Mucosa of rectum (tissue), 2 donors: ENCODE results near the gene MFSD11.
"Not testable (repeated sequence)": the region's sequence is repeated elsewhere in the genome, so short reads cannot be mapped to it uniquely, and the experiment has no call there.

ENCODE experiments used
- H3K27ac ChIP-seq, 2 donors: one replicate each; pipeline ENCODE4 v1.7.0; 2013; ENCODE audit warnings: inconsistent platforms in 2 of 2, low read depth in 2 of 2, low read length in 2 of 2
- H3K27me3 ChIP-seq, 2 donors: one replicate each; pipeline ENCODE4 v1.7.0; 2013; ENCODE audit warnings: low read length in 2 of 2; ENCODE audit not compliant: control insufficient read depth in 2 of 2, insufficient read depth in 2 of 2
- H3K36me3 ChIP-seq, 2 donors: one replicate each; pipeline ENCODE4 v1.7.0; 2013; ENCODE audit warnings: low read length in 2 of 2; ENCODE audit not compliant: control insufficient read depth in 2 of 2, insufficient read depth in 2 of 2
- H3K4me1 ChIP-seq, 2 donors: one replicate each; pipeline ENCODE4 v1.7.0; 2013; ENCODE audit warnings: low read length in 2 of 2, mild to moderate bottlenecking in 1 of 2; ENCODE audit not compliant: control insufficient read depth in 2 of 2, insufficient read depth in 2 of 2
- H3K4me3 ChIP-seq, 2 donors: one replicate each; pipeline ENCODE4 v1.7.0; 2013; ENCODE audit warnings: low read length in 2 of 2
- H3K9ac ChIP-seq, 2 donors: one replicate each; pipeline ENCODE4 v1.7.0; 2013; ENCODE audit warnings: low read length in 2 of 2, low read depth in 1 of 2, mild to moderate bottlenecking in 1 of 2
- H3K9me3 ChIP-seq, 2 donors: one replicate each; pipeline ENCODE4 v1.7.0; 2013; ENCODE audit warnings: low read length in 2 of 2; ENCODE audit not compliant: control insufficient read depth in 2 of 2
- donor health status: healthy.
- donor health status: Normal muscosa, but diverticular disease.

The MFSD11 gene

DNA sequence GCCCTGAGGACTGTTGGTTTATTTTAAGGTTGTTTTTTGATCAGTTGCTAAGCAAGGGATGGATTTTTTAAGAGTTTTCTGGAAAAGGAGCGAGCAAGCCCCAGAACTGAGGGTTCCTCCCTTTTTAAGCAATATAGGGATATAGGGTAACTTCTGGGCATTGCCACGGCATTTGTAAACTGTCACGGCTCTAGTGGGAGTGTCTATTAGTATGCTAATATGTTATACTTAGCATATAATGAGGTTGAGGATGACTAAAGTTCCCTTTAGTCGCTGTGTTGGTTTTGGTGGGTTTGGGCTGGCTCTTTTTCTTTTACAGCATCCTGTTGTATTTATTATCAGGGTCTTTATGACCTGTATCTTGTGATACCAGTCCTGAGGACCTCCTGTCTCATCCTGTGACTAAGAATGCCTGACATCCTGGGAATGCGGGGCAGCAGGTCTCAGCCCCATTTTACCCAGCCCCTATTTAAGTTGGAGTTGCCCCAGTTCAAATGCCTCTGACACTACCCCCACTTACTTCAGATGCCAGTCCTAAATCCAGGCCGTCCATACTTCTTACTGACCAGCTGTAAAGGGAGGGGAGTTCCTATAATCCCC is 59.4 kb downstream of the MFSD11 start:
- Histone ChIP-seq H3K9me3 (no peaks in the 10 kb centered on the region), H3K4me3 (no peak overlapping the region)

DNA sequence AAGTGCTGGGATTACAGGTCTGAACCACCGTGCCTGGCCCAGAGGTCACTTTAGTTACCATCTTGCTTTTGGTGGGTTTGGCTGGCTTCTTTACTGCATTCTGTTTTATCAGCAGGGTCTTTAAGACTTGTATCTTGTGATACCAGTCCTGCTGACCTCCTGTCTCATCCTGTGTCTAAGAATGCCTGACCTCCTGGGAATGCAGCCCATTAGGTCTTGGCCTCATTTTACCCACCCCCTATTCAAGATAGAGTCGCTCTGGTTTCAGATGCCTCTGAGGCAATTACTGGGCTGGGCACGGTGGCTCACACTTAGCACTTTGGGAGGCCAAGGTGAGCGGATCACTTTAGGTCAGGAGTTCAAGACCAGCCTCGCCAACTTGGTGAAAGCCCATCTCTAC is 63.8 kb downstream of the MFSD11 start:
- H3K36me3 ChIP-seq: no peaks in the 10 kb centered on the region
- no peaks in the 10 kb centered on the region for H3K4me1 ChIP-seq
- H3K4me3 ChIP-seq: no peak overlapping the region
- no peak overlapping the region for H3K9ac ChIP-seq
- no peak overlapping the region for H3K27ac ChIP-seq
- H3K9me3 ChIP-seq: no peaks in the 10 kb centered on the region
- no peaks in the 10 kb centered on the region for H3K27me3 ChIP-seq

More for the DNA sequence above, 59.4 kb downstream of the MFSD11 start:
- Histone ChIP-seq H3K36me3 (no peaks in the 10 kb centered on the region), H3K4me1 (no peaks in the 10 kb centered on the region), H3K27me3 (no peaks in the 10 kb centered on the region), H3K9ac (no peak overlapping the region), H3K27ac (no peak overlapping the region)

DNA sequence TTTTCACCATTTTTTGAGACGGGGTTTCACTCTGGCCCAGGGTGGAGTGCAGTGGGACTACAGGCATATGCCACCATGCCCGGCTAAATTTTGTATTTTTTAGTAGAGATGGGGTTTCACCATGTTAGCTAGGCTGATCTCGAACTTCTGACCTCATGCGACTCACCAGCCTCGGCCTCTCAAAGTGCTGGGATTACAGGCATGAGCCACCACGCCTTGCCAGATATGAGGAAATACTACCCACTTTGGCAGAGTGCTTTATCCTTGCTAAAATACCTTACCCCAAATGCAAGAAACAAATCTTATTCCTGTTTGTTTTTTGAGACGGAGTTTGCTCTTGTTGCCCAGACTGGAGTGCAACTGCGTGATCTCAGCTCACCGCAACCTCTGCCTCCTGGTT is 67.4 kb downstream of the MFSD11 start:
- Histone ChIP-seq H3K9ac (no peak overlapping the region), H3K36me3 (no peaks in the 10 kb centered on the region)

DNA sequence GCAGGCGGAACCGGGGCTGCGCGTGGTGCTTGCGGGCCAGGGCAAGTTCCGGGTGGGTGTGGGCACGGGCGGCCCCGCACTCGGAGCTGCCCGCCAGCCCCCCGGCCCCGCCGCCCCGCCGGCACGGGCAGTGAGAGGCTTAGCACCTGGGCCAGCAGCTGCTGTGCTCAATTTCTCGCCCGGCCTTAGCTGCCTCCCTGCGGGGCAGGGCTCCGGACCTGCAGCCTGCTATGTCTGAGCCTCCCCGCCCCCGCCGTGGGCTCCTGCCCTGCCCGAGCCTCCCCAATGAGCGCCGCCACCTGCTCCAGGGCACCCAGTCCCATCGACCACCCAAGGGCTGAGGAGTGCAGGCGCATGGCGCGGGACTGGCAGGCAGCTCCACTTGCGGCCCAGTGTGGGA is 68.2 kb downstream of the MFSD11 start:
- H3K4me1 ChIP-seq, H3K9ac ChIP-seq, H3K4me3 ChIP-seq, H3K27me3 ChIP-seq, H3K9me3 ChIP-seq, H3K36me3 ChIP-seq, H3K27ac ChIP-seq: not testable (repeated sequence)

More for the DNA sequence above, 67.4 kb downstream of the MFSD11 start:
- H3K27ac ChIP-seq: no peak overlapping the region
- no peaks in the 10 kb centered on the region for H3K27me3 ChIP-seq
- H3K4me3 ChIP-seq: no peak overlapping the region
- no peaks in the 10 kb centered on the region for H3K4me1 ChIP-seq
- H3K9me3 ChIP-seq: no peaks in the 10 kb centered on the region

DNA sequence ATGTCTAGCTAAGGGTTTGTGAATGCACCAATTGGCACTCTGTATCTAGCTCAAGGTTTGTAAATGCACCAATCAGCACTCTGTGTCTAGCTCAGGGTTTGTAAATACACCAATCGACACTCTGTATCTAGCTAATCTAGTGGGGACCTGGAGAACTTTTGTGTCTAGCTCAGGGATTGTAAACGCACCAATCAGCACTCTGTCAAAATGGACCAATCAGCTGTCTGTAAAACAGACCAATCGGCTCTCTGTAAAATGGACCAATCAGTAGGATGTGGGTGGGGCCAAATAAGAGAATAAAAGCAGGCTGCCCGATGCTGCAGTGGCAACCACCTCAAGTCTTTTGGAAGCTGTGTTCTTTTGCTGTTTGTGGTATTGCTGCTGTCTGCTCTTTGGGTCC is 68.8 kb downstream of the MFSD11 start:
- not testable (repeated sequence) for H3K4me1 ChIP-seq, H3K27me3 ChIP-seq, H3K4me3 ChIP-seq, H3K27ac ChIP-seq, H3K9ac ChIP-seq, H3K36me3 ChIP-seq, H3K9me3 ChIP-seq

DNA sequence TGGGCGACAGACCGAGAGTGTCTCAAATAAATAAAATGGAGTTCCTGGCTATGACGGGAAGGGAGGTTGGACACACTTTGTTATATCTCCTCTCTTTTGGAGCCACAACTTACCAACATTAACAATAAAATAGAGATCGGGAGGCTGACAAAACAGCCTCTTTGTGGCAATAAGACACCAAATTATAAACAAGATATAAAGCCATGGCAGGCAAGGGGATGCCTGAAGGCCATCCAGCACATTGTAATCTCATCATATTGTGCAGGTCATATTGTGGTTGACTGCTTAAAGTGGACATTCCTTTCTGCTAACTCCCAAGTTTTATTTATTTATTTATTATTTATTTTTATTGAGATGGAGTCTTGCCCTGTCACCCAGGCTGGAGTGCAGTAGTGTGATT is 70.4 kb downstream of the MFSD11 start:
- no peak overlapping the region for H3K27ac ChIP-seq
- H3K36me3 ChIP-seq: no peaks in the 10 kb centered on the region
- H3K4me3 ChIP-seq: no peak overlapping the region
- no peaks in the 10 kb centered on the region for H3K9me3 ChIP-seq
- no peaks in the 10 kb centered on the region for H3K4me1 ChIP-seq
- H3K27me3 ChIP-seq: no peaks in the 10 kb centered on the region
- no peak overlapping the region for H3K9ac ChIP-seq

DNA sequence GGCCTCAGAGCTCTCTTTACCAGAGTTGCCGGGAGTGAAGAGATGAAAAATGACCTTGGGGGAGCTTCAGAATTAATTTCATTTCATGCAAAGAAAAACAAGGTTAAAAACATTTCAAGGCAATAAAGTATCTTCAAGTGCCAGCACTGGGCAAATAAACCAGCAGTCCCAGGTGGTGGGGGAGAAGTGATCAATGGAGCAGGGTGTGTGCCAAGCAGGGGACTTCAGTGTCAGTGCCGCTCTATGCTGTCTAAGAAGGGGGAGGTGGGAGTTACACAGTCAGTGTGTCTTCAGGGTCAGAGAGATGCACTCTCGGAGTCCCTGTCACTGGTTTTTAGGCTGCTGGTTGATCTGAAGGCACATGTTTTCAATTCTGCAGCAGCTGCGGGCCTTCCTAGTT is 73.0 kb downstream of the MFSD11 start:
- no peak overlapping the region for H3K27ac ChIP-seq
- H3K4me1 ChIP-seq: no peaks in the 10 kb centered on the region
- no peak overlapping the region for H3K9ac ChIP-seq
- H3K9me3 ChIP-seq: no peaks in the 10 kb centered on the region
- H3K27me3 ChIP-seq: no peaks in the 10 kb centered on the region
- H3K4me3 ChIP-seq: no peak overlapping the region
- no peaks in the 10 kb centered on the region for H3K36me3 ChIP-seq

DNA sequence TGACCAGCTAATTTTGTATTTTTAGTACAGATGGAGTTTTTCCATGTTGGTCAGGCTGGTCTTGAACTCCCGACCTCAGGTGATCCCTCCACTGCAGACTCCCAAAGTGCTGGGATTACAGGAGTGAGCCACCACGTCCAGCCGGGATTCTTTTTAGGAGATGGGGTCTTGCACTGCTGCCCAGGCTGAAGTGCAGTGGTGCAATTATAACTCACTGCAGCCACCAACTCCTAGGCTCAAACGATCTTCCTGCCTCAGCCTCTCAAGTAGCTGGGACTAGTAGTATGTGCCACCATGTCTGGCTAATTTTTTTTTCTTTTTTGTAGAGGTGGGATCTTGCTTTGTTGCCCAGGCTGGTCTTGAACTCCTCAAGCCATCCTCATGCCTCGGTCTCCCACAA is 73.9 kb downstream of the MFSD11 start:
- no peak overlapping the region for H3K9ac ChIP-seq
- no peak overlapping the region for H3K4me3 ChIP-seq

DNA sequence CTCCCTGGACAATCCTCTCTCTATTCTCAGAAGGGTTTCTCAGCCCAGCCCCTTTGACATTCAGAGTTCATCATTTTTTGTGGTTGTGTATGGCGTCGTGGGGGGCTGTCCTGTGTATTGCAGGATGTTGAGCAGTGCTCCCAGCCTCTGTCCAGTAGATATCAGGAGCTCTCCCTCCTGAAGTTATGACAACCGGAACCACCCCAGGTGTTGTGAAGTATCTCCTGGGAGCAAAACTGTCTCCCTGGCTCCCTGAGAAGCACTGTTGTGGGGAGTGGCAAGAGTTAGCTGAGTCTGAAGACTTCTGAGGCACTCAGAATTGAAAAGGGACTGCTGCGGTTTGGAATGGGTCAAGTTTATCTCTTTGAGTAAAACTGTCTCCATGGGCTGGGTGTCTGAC is 74.3 kb downstream of the MFSD11 start:
- no peak overlapping the region for H3K4me3 ChIP-seq
- no peaks in the 10 kb centered on the region for H3K4me1 ChIP-seq
- no peaks in the 10 kb centered on the region for H3K27me3 ChIP-seq
- H3K9me3 ChIP-seq: no peaks in the 10 kb centered on the region
- no peaks in the 10 kb centered on the region for H3K36me3 ChIP-seq
- H3K27ac ChIP-seq: no peak overlapping the region
- H3K9ac ChIP-seq: no peak overlapping the region

More for the DNA sequence above, 73.9 kb downstream of the MFSD11 start:
- Histone ChIP-seq H3K27me3 (no peaks in the 10 kb centered on the region), H3K36me3 (no peaks in the 10 kb centered on the region), H3K4me1 (no peaks in the 10 kb centered on the region), H3K9me3 (no peaks in the 10 kb centered on the region), H3K27ac (no peak overlapping the region)

DNA sequence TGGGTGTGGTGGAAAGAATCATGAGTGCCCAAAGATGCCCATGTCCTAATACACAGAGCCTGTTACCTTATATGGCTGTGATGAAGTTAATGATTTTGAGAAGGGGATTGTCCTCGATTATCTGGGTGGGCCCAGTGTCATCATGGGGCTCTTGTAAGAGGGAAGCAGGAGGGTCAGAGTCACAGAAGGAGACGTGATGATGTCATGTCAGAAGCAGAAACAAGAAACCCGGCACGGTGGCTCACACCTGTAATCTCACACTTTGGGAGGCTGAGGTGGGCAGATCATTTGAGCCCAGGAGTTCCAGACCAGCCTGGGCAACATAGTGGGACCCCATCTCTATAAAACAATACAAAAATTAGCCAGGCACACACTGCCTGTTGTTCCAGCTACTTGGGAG is 75.0 kb downstream of the MFSD11 start:
- H3K27me3 ChIP-seq: no peaks in the 10 kb centered on the region
- H3K27ac ChIP-seq: no peak overlapping the region
- no peaks in the 10 kb centered on the region for H3K36me3 ChIP-seq
- no peak overlapping the region for H3K9ac ChIP-seq
- H3K4me3 ChIP-seq: no peak overlapping the region
- no peaks in the 10 kb centered on the region for H3K9me3 ChIP-seq
- no peaks in the 10 kb centered on the region for H3K4me1 ChIP-seq
